Right renal cortex interstitium (tissue), 3 donors: ENCODE results near the gene NPEPL1. TPM values are rescaled to one million over a fixed set of nuclear protein-coding genes. Genes with fewer than 3 reads are reported as not detected.
"Not testable (repeated sequence)": the region's sequence is repeated elsewhere in the genome, so short reads cannot be mapped to it uniquely, and the experiment has no call there.

Experiments used
- DNase-seq, 3 donors: peaks; one replicate each; pipeline ENCODE4 v3.0.0-alpha.2; 2013; ENCODE audit warnings: low read depth in 3 of 3, low spot score in 2 of 3
- polyA plus RNA-seq, 3 donors: library from polyadenylated mRNA; unstranded; fragments of 120-200 nt; gene quantifications; one replicate each; pipeline ENCODE4 v1.2.1, GENCODE V29; 2013; ENCODE audit not compliant: insufficient read length in 3 of 3

NPEPL1 gene
- 10 to 100 TPM; 30.6 to 36.8 (median 32.8) TPM for polyA plus RNA-seq

- DNase-seq: peak in 1 of 3 donors; percentile 45
These were observed at the start of gene NPEPL1 for GRCh38 chr20:58692579-58693225. TSS of gene NPEPL1 (plus strand) at chr20:58692800. CDS start at chr20:58692901, 101 bp downstream.

- DNase-seq: not testable (repeated sequence)
These were observed 49.7 kb upstream of the NPEPL1 start for GRCh38 chr20:58642896-58643295.

GRCh38 chr20:58645412-58645968 lies 47.1 kb upstream of the NPEPL1 start:
- DNase-seq: no peak

- DNase-seq: no peak
These were observed 46.3 kb upstream of the NPEPL1 start for GRCh38 chr20:58646257-58646656.

- DNase-seq: no peak
These were observed 45.9 kb upstream of the NPEPL1 start for GRCh38 chr20:58646703-58647102.

GRCh38 chr20:58647162-58647795 lies 45.3 kb upstream of the NPEPL1 start:
- no peak for DNase-seq

GRCh38 chr20:58647796-58648501 lies 44.7 kb upstream of the NPEPL1 start:
- no peak for DNase-seq

GRCh38 chr20:58648502-58648825 lies 44.1 kb upstream of the NPEPL1 start:
- not testable (repeated sequence) for DNase-seq

GRCh38 chr20:58649288-58650180 lies 43.1 kb upstream of the NPEPL1 start:
- no peak for DNase-seq

GRCh38 chr20:58650181-58650775 lies 42.3 kb upstream of the NPEPL1 start:
- no peak for DNase-seq

GRCh38 chr20:58650776-58651558 lies 41.6 kb upstream of the NPEPL1 start, which contains the start of gene STX16:
TSS of gene STX16 (plus strand) at chr20:58651283. CDS start at chr20:58652007, 724 bp downstream.
- DNase-seq: peak; percentile 78 to 84 (median 82)

- DNase-seq: peak; percentile 87 to 92 (median 89)
These were observed 41.0 kb upstream of the NPEPL1 start for GRCh38 chr20:58651559-58651945.

GRCh38 chr20:58651946-58652605 lies 40.5 kb upstream of the NPEPL1 start:
- peak in 1 of 3 donors; percentile 52 for DNase-seq

GRCh38 chr20:58652606-58653294 lies 39.9 kb upstream of the NPEPL1 start:
- DNase-seq: no peak

- DNase-seq: no peak
These were observed 38.3 kb upstream of the NPEPL1 start for GRCh38 chr20:58654337-58654736.

GRCh38 chr20:58655328-58656107 lies 37.1 kb upstream of the NPEPL1 start:
- DNase-seq: no peak

- DNase-seq: no peak
These were observed 35.8 kb upstream of the NPEPL1 start for GRCh38 chr20:58656831-58657230.
